Thymus (tissue), 11 donors: ENCODE data around the gene EVC. TPM values are rescaled to one million over a fixed set of nuclear protein-coding genes. Genes with fewer than 3 reads are reported as not detected.

Experiments used
- DNase-seq, 9 donors: peaks; one replicate each; pipeline ENCODE4 v3.0.0-alpha.2; 2013; ENCODE audit warnings: low spot score in 9 of 9, low read depth in 6 of 9, missing footprints in 1 of 9
- H3K27ac ChIP-seq, 2 donors: one replicate each; pipeline ENCODE4 v1.5.1; 2013; ENCODE audit warnings: control low read depth in 1 of 2, low read depth in 1 of 2, low read length in 1 of 2, mild to moderate bottlenecking in 1 of 2, moderate library complexity in 1 of 2
- H3K27me3 ChIP-seq, 2 donors: one replicate each; pipeline ENCODE4 v1.5.1; 2013; ENCODE audit warnings: low read length in 1 of 2; ENCODE audit not compliant: control insufficient read depth in 2 of 2, insufficient read depth in 1 of 2
- H3K36me3 ChIP-seq, 2 donors: one replicate each; pipeline ENCODE4 v1.5.1; 2013; ENCODE audit warnings: low read length in 1 of 2, mild to moderate bottlenecking in 1 of 2, moderate library complexity in 1 of 2; ENCODE audit not compliant: control insufficient read depth in 2 of 2, insufficient read depth in 2 of 2
- H3K4me1 ChIP-seq, 2 donors: one replicate each; pipeline ENCODE4 v1.5.1; 2013; ENCODE audit warnings: low read length in 2 of 2; ENCODE audit not compliant: control insufficient read depth in 2 of 2, insufficient read depth in 2 of 2
- H3K4me3 ChIP-seq, 2 donors: one replicate each; pipeline ENCODE4 v1.5.1; 2013; ENCODE audit warnings: low read length in 2 of 2, control low read depth in 1 of 2, mild to moderate bottlenecking in 1 of 2
- H3K9me3 ChIP-seq, 2 donors: one replicate each; pipeline ENCODE4 v1.5.1; 2013; ENCODE audit warnings: low read length in 1 of 2, mild to moderate bottlenecking in 1 of 2; ENCODE audit not compliant: control insufficient read depth in 2 of 2, insufficient read depth in 1 of 2
- WGBS: extraction: QIAGEN DNeasy Blood & Tissue Kit; methylation state at CpG from one replicate; pipeline ENCODE4 v1.1.7; 2013; 5-methylcytosine and 5-hydroxymethylcytosine counted together
- polyA plus RNA-seq: library from polyadenylated mRNA; stranded (reverse); fragments of 200-250 nt; gene quantifications from one replicate; pipeline ENCODE4 v1.2.3, GENCODE V29; 2013
- total RNA-seq: library from RNA; stranded (reverse); fragments of 120-200 nt; gene quantifications from one replicate; pipeline ENCODE4 v1.2.4, GENCODE V29; 2013
- donor health status: healthy.

EVC gene
- total and polyA plus RNA-seq, 2 donors, result 1.6 to 3.1 TPM

GRCh38 chr4:5863461-5864113, 152.6 kb downstream of the EVC start:
- no peaks in the 10 kb centered on the region for H3K27me3 ChIP-seq
- DNase-seq, result no peak
- no peaks in the 10 kb centered on the region for H3K9me3 ChIP-seq
- H3K36me3 ChIP-seq, result no peaks in the 10 kb centered on the region
- 56% methylated on average over 15 of the region's 15 CpGs for WGBS
- no peak overlapping the region for H3K4me3 ChIP-seq
- H3K27ac ChIP-seq, result no peak overlapping the region
- no peaks in the 10 kb centered on the region for H3K4me1 ChIP-seq

Other genes with a start within 250 kb of the EVC start
- gene EVC2, start 2.6 kb upstream of the EVC start, total RNA-seq, result 1.7 TPM
- 2.2 TPM for gene EVC2, start 2.6 kb upstream of the EVC start, polyA plus RNA-seq
- gene CRMP1, start 181.9 kb downstream of the EVC start, total RNA-seq, result 1.7 TPM
- 7.0 TPM for gene CRMP1, start 181.9 kb downstream of the EVC start, polyA plus RNA-seq